PC-9 (cell line): ENCODE data around the gene CIAO3.

Experiments
- EZH2 ChIP-seq: fragments of 200-600 bp; sonication (generic); IDR thresholded peaks from 2 replicates; pipeline ENCODE4 v1.8.0; 2017; ENCODE audit warnings: antibody characterized with exemption, low read depth
- TF ChIP-seq, protein P1 (sequence below): fragments of 200-600 bp; sonication (generic); conservative IDR thresholded peaks from 2 replicates; pipeline ENCODE4 v1.6.1; 2017; ENCODE audit warnings: mixed run types, antibody characterized with exemption, mild to moderate bottlenecking, moderate library complexity

- TF ChIP-seq, protein P1, sequence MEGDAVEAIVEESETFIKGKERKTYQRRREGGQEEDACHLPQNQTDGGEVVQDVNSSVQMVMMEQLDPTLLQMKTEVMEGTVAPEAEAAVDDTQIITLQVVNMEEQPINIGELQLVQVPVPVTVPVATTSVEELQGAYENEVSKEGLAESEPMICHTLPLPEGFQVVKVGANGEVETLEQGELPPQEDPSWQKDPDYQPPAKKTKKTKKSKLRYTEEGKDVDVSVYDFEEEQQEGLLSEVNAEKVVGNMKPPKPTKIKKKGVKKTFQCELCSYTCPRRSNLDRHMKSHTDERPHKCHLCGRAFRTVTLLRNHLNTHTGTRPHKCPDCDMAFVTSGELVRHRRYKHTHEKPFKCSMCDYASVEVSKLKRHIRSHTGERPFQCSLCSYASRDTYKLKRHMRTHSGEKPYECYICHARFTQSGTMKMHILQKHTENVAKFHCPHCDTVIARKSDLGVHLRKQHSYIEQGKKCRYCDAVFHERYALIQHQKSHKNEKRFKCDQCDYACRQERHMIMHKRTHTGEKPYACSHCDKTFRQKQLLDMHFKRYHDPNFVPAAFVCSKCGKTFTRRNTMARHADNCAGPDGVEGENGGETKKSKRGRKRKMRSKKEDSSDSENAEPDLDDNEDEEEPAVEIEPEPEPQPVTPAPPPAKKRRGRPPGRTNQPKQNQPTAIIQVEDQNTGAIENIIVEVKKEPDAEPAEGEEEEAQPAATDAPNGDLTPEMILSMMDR = no peak
- TF ChIP-seq EZH2 = no peak
Observed at GRCh38 chr16:689175-689897, 51.5 kb downstream of the CIAO3 start.
